HK-2 (cell line): ENCODE data around the gene CDH5.

Experiments used
- DNase-seq: peaks from one replicate; pipeline ENCODE4 v3.0.0-alpha.2; 2018; ENCODE audit not compliant: unreplicated experiment

The CDH5 gene

GRCh38 chr16:66353055-66353454, 13.4 kb upstream of the CDH5 start:
- DNase-seq, result no peak

DNA sequence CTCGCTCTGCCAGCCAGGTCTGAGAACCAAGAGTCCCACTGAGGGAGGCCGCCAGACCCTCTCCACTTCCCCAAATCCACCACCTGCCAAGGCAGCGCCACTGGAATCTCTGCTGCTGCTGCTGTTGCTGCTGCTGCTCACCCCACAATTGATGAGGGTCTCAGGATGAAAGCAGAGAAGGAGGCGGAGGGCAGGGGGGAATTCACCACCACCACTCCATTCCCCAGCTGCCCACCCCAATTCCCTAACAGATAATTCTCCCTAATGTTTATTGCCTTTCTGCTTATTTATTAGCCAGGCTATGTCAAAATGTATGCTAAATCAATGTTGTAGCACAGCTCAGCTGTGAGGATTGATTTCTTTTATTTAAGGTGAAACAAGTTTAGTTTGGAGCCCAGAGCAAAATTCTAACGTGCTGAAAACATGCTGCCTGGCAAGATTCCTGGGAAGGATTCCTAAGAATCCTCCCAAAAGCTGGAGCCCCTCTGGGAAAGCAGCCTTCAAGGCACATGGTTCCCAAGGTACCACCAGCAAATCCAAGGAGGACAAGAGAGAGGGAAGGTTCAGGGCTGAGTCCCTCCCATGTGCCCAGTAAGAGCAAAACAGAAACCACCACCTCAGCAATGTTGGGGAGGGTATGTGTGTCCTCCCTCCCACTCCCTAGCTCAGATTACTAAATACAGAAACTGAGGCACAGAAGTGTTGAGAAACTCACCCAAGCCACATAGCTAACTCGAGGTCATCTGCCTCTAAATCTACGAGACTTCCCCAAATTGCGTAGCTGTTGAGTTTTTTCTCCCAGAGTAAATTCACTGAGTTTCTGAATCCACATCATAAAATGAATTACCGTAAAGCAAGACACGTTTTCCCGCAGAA, 12.2 kb upstream of the CDH5 start:
- no peak for DNase-seq

GRCh38 chr16:66355526-66355925, 11.0 kb upstream of the CDH5 start:
- no peak for DNase-seq

DNA sequence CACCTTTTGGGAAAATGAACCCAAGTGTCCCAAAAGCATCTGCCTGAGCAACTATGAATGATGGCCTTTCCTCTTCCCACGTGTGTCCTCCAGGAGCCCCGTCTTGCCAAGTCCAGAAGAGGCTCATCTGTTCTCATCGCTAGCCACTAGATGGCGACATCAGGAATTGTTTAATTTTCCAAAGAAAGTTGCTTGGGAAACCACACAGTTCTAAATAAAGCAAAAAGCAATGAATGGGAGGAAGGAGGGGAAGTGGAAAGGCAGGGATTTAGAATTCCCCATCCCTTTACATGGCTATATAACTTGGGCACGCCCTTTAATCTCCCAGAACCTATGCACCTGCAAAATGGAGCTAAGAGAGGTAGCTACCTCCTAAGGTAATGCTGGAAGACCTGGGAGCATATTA, 9.0 kb upstream of the CDH5 start:
- DNase-seq, result peak; percentile 51

DNA sequence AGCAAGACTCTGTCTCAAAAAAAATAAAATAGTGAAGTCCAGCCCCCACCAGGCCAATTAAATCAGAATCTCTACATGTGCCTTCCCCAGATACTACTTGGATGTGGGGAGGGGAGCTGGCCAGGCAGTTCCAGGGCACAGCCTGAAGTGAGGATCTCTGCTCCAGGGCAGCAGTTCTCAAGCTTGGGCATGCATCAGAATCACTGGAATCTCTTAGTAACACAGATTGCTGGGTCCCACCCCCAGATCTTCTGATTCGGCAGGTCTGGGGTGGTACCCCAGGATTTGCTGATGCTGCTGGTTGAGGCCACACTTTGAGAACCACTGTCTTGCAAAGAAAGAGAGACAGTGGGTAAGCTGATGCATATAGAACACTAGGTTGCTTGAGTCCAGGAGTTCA, 8.3 kb upstream of the CDH5 start:
- DNase-seq, result no peak

DNA sequence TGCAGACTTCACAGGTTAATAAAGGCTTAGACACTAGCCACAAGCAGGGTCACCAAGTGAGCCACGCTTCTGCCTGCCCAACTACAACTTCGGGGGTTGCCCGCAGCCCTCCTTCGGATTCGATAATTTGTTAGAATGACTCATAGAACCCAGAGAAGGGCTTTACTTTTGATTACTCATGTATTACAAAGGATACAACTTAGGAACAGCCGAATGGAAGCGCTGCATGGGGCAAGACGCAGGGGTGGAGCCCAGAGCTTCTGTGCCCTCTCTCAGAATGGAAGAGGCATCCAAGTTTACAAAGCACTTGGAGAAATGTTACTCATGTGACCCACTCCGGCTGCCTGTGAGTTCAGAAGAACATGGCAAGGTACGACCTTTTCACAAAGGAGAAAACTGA, 7.5 kb upstream of the CDH5 start:
- DNase-seq, result peak; percentile 64

GRCh38 chr16:66359811-66360608, 6.5 kb upstream of the CDH5 start:
- DNase-seq, result no peak

GRCh38 chr16:66360624-66361324, 5.7 kb upstream of the CDH5 start:
- no peak for DNase-seq

DNA sequence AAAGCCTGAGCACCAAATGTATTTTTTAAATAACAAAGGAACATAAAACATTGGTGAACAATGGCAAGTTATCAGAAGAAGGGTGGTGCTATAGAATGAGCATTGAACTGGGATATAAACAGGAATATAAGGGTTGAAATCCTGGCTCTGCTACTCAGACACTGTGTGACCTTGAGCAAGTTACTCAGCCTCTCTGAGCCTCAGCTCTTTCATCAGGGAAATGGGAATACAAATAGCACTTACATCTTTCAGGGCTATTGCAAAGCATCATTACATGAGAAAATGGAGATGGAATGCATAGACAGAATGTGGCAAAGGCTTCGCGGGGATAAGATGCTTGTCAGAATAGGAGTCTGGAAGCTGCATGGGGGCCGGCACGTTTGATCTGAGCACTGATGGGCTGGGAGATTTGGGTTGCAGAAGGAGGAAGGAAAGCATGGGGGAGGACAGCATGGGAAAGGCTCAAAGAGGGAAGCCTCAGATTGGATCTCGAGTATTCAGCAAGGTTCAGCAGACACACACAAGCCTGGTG, 4.8 kb upstream of the CDH5 start:
- DNase-seq, result no peak

DNA sequence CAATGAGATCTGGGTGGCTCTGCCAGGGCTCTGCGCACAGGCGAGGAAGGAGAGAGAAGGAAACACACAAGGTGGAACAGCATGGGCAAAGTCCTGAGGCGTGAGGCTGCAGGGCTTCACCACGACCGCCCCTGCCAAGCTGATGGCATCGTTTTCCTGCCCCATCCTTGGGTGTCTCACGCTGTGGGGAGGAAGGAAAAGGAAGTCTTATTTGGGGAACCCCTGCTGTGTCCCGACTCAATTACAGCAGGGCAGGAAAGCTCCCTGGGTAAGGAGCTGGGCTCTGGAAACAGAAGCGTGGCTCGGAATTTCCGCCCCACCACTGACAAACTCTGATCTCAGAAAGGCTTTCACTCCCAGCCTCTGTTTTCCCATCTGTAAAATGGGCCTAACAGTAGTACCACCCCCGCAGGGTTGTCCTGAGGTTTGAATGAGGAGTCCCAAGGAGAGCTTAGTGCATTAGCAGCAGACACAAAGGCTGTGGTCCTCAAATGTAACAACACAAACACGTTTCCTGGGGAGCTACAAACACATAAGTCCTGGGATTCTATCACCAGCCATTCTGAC, 3.2 kb upstream of the CDH5 start:
- DNase-seq, result no peak

DNA sequence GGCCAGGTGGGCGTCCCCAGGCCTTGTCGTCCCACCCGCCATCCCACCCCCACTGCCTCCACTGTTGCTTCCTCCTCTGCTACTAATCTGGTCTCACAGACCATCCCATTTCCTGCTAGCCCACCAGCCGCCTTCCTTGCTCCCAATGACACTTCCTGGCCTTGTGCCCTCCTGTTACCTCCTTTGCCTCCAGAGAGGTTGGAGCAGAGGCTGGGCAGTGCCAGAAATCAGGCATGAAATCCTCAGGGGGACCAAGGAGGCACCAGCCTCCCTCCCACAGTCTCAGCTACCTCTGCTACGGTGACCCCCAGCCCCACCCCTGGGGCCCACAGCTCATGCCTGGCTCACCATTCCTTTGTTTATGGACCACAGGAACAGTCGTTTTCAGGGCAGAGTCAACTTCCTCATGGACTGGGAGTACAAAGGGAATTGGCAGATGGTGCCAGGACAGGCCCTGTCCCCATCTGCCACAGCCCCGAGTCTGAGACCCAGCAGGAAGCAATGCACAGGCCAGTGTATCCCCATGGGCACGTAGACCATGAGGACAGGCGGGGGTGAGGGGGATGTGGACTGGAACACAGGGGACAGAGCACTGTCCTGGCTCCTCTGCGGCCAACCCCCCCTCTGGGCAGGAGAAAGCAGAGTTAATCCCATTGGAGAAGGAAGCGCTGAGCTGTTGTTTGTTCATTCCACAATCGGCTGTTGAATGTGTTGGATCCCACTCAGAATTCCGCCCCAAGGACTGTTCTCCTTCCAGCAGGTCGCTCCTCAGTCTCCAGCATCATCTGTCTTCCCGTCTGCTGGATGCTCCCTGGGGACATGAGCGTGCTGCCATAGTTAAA, 2.2 kb upstream of the CDH5 start:
- no peak for DNase-seq

DNA sequence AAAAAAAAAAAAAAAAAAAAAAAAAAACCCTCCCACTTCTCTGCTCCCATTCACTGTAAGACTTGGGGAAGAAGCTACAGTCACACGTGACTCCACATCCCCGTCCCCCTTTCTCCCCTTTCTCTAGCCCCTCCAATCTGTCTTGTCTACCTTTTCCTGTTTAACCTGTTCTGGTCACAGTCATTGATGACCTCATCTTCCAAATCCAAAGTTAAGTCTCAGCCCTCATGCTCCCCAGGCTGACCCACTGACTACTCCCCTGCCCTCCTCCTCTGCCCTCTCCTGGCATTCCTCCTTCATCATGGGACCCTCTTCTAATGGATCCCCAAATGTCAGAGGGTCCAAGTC, 1.6 kb upstream of the CDH5 start:
- DNase-seq, result no peak

GRCh38 chr16:66365651-66366050, 840 bp upstream of the CDH5 start:
- no peak for DNase-seq

- DNase-seq, result no peak
Observed at GRCh38 chr16:66367968-66368891, 1.7 kb downstream of the CDH5 start.

GRCh38 chr16:66369055-66369592, 2.6 kb downstream of the CDH5 start:
- DNase-seq, result no peak

DNA sequence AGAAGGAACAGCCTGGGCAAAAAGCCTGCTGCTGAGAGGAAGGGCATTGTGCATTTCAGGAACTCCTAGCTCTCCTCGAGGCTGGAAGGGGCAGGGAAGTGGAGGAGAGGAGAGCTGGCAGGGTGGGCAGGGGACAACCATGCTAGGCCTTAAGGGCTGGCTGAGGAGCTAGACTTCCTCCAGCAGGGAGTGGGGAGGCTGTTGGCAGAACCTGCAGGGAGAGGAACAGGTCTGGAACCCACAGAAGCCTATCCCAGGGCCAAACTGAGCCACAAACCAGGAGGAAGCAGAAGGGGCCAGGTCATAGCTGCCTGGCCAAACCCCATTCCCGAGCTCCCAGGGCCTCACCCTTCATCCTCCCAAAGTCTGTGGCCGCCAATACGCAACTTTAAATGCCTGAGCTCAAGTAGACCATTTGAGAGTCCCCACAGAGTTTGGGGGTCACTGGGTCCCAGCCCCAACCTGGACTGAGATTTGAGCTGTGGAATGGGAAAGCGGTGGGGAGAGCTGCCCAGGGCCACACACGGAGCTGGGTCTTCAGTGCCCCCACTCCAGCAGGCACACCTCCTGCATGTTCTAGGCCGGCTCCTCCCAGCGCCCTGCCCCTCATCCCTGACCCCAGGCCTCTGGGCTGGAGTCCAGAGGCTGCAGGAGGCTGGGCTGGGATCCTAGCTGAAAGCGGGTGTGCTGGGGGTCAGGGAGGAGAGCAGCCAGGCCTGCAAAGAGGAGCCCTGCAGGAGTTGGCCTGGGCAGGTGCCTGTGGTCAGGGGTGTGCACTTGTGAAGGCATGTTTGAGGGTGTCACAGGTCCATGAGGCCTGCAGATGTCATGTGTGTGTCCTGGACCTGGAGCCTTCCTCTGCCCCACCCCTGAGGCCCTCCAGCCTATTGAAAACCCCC, 4.5 kb downstream of the CDH5 start:
- DNase-seq, result no peak

- no peak for DNase-seq
Observed at GRCh38 chr16:66372078-66372897, 5.8 kb downstream of the CDH5 start.

GRCh38 chr16:66372898-66373155, 6.3 kb downstream of the CDH5 start:
- no peak for DNase-seq
